HG02763 (cell line): ENCODE measurements around the gene REV1.

ENCODE experiments used
- ATAC-seq: cut with Tn5 transposase; IDR thresholded peaks from one replicate; pipeline ENCODE4 v1.9.1; 2021; ENCODE audit warnings: mild to moderate bottlenecking, moderate library complexity; ENCODE audit not compliant: unreplicated experiment

REV1 gene

GRCh38 chr2:99451280-99451679 lies 38.5 kb downstream of the REV1 start:
- ATAC-seq = no peak

GRCh38 chr2:99450199-99450598 lies 39.6 kb downstream of the REV1 start:
- ATAC-seq = no peak

GRCh38 chr2:99448556-99448955 lies 41.3 kb downstream of the REV1 start:
- ATAC-seq = no peak

GRCh38 chr2:99445065-99445464 lies 44.8 kb downstream of the REV1 start:
- no peak for ATAC-seq

DNA sequence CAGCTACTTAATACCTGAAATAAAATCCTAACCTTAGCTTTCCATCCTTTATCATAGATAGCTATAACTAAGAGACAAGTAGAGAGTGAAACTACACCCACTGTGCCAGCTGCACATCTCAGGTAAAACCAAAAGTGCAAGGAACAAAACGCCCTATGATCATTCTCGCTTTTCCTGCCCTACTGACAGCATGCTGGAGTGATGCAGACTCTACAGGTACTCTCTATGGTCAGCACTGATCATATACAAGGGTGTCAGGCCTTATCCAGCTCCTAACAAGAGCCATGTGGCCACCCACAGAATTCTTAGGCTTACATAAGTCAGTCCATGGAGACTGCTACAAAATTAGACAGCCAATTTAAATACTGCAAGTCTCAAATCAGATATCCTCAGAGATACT lies 45.6 kb downstream of the REV1 start:
- no peak for ATAC-seq

GRCh38 chr2:99442837-99443236 lies 47.0 kb downstream of the REV1 start:
- no peak for ATAC-seq

- no peak for ATAC-seq
These were observed 49.8 kb downstream of the REV1 start for GRCh38 chr2:99439971-99440505.

DNA sequence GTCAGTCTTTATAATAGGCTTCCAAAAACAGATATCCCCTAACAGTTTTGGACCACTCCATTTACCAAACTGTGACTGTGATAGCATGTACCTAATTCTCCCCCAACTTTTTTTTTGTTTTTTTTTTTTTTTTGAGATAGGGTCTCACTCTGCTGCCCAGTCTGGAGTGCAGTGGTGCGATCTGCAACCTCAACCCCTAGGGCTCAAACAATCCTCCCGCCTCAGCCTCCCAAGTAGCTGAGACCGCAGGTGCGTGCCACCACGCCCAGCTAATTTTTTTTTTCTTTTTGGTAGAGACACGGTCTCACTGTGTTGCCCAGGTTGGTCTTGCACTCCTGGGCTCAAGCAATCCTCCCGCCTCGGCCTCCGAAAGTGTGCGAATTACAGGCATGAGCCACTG lies 52.9 kb downstream of the REV1 start:
- ATAC-seq = no peak

DNA sequence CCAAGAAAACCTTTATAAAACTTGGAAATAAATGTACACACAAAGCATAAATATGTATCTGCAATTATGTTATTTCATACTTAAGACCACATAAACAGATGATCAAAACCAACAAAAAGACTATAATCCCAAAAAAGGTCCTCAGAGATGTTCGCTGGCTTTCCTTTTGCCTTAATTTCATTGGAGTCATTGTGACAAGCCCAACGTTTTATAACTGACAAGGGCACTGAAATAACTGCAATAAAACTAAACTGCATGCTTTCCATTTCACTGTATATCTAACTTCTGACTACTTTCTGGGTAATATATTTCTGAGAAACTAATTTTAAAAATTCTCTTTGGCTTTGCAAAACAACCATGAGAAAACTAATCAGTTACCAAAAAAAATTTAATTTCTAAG lies 56.5 kb downstream of the REV1 start:
- ATAC-seq = no peak

DNA sequence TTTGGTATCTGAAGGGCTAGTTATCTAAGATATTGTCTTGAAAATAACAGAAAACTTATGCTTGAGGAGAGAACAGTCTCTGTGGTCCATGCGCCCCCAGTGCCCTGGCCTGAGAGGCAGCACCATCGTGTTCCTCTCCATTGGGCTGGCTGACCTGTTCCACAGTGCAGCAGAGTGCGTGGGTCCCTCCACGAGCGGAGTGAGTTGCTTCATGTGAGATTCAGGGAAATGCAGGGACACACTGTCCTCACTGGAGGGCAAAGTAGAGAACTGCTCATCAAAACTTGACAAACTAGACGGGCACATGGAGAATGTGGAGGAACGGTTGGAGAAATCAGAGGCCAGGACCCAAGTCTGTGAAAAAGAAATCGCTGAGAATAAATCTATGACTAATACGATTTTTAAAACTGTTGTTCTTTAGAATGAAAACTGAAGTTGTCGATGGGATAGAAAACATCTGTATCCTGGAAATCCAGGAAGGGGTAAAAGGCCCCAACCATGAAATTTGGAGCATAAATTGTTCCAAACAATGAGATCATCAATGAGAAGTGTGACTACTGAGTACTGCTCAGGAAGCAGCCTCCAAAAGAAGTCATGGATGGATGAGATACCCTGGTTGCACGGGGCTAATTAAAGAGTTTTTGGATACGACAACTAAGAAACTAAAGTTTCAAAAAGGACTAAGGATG lies 58.1 kb downstream of the REV1 start:
- ATAC-seq = no peak

GRCh38 chr2:99430614-99431291 lies 59.1 kb downstream of the REV1 start:
- ATAC-seq = no peak

DNA sequence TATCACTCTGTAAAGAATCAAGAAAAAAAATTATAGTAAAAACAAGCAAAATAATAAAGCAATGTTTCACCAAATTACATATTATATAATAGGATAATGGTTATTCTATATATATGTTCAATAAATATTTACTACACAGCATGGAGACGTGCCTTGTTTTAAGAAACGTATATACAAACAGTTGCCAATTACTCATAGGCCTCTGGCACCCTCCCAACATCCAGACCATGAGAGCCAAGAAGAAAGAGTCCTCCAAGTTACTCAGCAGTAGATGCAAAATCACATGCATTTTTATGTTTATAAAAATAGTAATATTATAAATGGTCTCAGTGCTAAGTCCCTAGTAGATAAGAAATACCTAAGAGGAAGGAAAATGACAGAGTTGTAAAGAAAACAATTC lies 64.8 kb downstream of the REV1 start:
- no peak for ATAC-seq

GRCh38 chr2:99424371-99424770 lies 65.4 kb downstream of the REV1 start:
- ATAC-seq = no peak

DNA sequence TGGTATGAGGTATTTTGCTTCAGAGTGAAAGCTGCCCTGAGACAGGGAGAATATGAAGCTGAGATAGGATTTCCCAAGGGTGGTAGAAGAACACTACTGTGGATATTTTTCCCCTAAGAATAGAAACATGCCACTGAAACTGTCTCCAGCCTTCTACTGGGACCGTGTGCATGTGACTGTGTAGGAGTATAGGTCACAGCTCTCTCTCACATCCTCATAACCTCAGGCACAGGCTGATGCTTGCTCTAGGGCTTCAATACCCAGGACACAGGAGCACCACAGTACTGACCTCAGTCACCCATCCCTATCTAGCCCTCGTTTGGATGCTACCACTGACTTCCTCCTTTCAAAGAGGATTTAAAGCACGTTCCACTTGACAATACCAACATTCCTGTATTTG lies 67.2 kb downstream of the REV1 start:
- no peak for ATAC-seq

DNA sequence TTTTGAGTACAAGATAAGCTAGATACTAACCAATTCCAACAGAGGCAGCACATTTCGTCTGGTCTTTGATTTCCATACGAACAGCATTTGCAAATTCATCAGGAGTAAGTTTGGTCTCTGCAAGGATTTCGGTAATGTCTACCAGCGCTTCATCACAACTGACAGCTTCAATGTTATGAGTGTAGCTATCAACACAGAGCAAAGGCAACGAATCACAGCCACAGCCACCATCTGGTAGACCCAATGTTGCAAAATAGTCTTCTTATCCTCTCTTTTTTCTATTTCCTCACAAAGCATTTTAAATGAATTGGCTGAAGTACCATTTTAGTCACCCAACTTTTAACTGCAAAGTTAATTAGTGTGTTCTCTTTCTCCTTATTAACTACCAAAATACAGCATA lies 68.3 kb downstream of the REV1 start:
- ATAC-seq = no peak

DNA sequence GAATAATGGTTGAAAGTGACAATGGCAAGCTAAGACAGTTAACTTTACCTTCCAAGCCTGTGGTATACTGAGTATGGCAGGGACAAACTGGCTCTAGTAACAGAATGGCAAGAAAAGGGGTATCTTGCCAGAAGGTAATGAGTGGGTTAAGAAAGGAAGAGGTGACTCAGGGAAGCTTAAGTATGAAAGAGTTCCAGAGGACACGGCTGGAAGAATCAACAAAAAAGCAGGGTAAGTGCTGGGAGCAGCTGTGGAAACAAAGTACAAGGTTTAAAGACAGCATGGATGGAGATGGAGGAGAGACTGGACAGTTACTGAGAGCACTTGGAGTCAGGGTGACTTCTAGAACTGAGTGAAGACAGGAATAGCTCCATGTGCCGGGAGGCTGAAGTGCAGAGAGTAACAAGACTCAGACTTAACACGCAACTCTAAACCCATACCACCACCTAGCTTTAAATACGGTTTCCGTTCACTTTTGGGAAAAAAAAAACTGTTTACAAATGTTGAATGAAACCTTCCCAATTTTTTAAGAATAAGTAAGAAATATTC lies 69.0 kb downstream of the REV1 start:
- ATAC-seq = no peak

DNA sequence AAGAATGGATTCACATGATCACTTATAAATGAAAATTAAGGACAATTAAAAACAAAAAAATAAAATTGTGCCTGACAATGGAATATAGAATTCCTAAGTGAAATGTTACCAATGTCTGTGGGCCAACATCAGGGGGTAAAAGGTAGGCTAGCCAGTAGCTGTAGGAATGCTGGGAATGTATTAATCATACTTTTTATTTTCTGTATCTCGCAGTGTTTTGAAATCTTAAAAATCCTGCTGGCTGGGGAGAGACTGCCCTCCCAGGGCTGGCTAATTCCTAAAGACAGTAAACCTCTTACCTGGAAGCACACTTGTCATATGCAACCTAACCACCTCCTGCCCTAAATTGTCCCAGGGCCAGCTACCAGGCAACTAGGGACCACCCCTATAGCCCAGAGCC lies 69.8 kb downstream of the REV1 start:
- no peak for ATAC-seq

DNA sequence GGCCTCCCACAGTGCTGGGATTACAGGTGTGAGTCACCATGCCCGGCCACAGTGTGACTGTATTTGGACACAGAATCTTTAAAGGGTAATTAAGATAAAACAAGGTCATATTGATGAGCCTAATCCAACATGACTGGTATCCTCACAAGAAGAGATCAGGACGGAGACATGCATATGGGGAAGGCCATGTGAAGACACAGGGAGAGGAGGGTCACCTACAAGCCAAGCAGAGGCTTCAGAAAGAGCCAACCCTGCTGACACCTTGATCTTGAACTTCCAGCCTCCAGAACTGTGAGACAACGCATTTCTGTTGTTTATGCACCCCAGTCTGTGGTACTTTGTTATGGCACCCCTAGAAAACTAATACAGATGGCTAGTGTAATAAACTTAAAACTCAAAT lies 72.4 kb downstream of the REV1 start:
- ATAC-seq = no peak

GRCh38 chr2:99414566-99414965 lies 75.3 kb downstream of the REV1 start:
- ATAC-seq = no peak

DNA sequence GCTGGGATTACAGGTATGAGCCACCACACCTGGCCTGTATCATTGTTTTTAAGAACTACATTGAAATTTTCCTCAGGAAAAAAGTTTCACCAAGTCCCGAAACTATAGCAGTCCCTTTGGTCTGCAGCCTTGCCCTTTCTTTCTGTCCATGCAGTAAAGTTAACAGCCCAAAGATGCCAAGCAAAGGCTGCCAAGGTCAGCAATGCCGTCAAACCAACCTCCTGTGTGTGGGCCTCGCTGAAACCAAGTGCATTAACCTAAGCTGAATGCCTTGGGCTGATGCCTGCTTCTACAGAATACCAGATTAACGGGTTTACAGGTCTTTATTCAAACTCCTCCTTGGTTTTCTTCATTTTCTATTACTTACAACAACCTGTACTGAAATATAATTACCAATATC lies 79.5 kb downstream of the REV1 start:
- ATAC-seq = no peak

- ATAC-seq = no peak
These were observed 83.7 kb downstream of the REV1 start for GRCh38 chr2:99406137-99406536.
